GM23248 (cell line): ENCODE data around the gene NDST3. TPM values are rescaled to one million over a fixed set of nuclear protein-coding genes. Genes with fewer than 3 reads are reported as not detected.

ENCODE experiments used
- DNase-seq: peaks from one replicate; pipeline ENCODE4 v3.0.0-alpha.2; 2015
- H2AFZ ChIP-seq: fragments of 200-600 bp; sonication (generic); 2 replicates; pipeline ENCODE4 v1.6.1; 2016; ENCODE audit warnings: antibody characterized with exemption
- H3F3A ChIP-seq: fragments of 200-600 bp; sonication (generic); 2 replicates; pipeline ENCODE4 v1.6.1; 2016; ENCODE audit warnings: mild to moderate bottlenecking, antibody characterized with exemption, mixed run types; ENCODE audit not compliant: insufficient read depth
- H3K27ac ChIP-seq: fragments of 200-600 bp; sonication (generic); 2 replicates; pipeline ENCODE4 v1.5.1; 2016; ENCODE audit warnings: mild to moderate bottlenecking
- H3K27me3 ChIP-seq: fragments of 200-600 bp; sonication (generic); replicated peaks from 2 replicates; pipeline ENCODE4 v1.6.1; 2016; ENCODE audit warnings: mild to moderate bottlenecking; ENCODE audit not compliant: insufficient read depth
- H3K36me3 ChIP-seq: fragments of 200-600 bp; sonication (generic); 2 replicates; pipeline ENCODE4 v1.6.1; 2016; ENCODE audit warnings: low read depth, mild to moderate bottlenecking
- H3K4me1 ChIP-seq: fragments of 200-600 bp; sonication (generic); 2 replicates; pipeline ENCODE4 v1.6.1; 2016; ENCODE audit warnings: mild to moderate bottlenecking; ENCODE audit not compliant: insufficient read depth
- H3K4me2 ChIP-seq: fragments of 200-600 bp; sonication (generic); one replicate; pipeline ENCODE4 v1.6.1; 2016; ENCODE audit warnings: mild to moderate bottlenecking; ENCODE audit not compliant: unreplicated experiment
- H3K4me3 ChIP-seq: fragments of 200-600 bp; sonication (generic); 2 replicates; pipeline ENCODE4 v1.5.1; 2016; ENCODE audit warnings: mild to moderate bottlenecking
- H3K79me2 ChIP-seq: fragments of 200-600 bp; sonication (generic); 2 replicates; pipeline ENCODE4 v1.6.1; 2016; ENCODE audit warnings: mild to moderate bottlenecking; ENCODE audit not compliant: insufficient read depth
- H3K9ac ChIP-seq: fragments of 200-600 bp; sonication (generic); 2 replicates; pipeline ENCODE4 v1.6.1; 2016; ENCODE audit warnings: mild to moderate bottlenecking
- H3K9me2 ChIP-seq: fragments of 200-600 bp; sonication (generic); 2 replicates; pipeline ENCODE4 v1.6.1; 2016; ENCODE audit warnings: mixed run types, mild to moderate bottlenecking, moderate library complexity; ENCODE audit not compliant: insufficient read depth
- H3K9me3 ChIP-seq: fragments of 200-600 bp; sonication (generic); one replicate; pipeline ENCODE4 v1.6.1; 2017; ENCODE audit warnings: low read depth
- H4K20me1 ChIP-seq: fragments of 200-600 bp; sonication (generic); 2 replicates; pipeline ENCODE4 v1.6.0; 2016; ENCODE audit not compliant: insufficient read depth
- EZH2 ChIP-seq: fragments of 200-600 bp; sonication (generic); IDR thresholded peaks from 2 replicates; pipeline ENCODE4 v1.6.1; 2018; ENCODE audit warnings: antibody characterized with exemption, mild to moderate bottlenecking; ENCODE audit not compliant: insufficient read depth, poor library complexity, severe bottlenecking
- EZH2phosphoT487 ChIP-seq: fragments of 200-600 bp; sonication (generic); IDR thresholded peaks from 2 replicates; pipeline ENCODE4 v1.6.1; 2018; ENCODE audit warnings: antibody characterized with exemption, moderate library complexity, mild to moderate bottlenecking, low read depth; ENCODE audit not compliant: insufficient read depth
- WGBS, 2 experiments: methylation state at CpG; one replicate each; pipeline ENCODE4 v1.1.6; 2015 to 2017; ENCODE audit warnings: low lambda C conversion rate in 2 of 2, low coverage in 1 of 2; ENCODE audit errors: missing lambda C conversion rate in 2 of 2; 5-methylcytosine and 5-hydroxymethylcytosine counted together
- in situ Hi-C: fragments of 300-500 bp; cut with MboI; formaldehyde crosslinking; loops from 2 replicates; pipeline ENCODE4 v1.15.0; 2020
- polyA plus RNA-seq: library from polyadenylated mRNA; unstranded; fragments of >200 nt; fragmentation: Nextera tagmentation; extraction: Ambion mirVana; gene quantifications from 2 replicates; pipeline ENCODE4 v1.2.1, GENCODE V29; 2016
- total RNA-seq: library from RNA; depleted of rRNA; stranded (reverse); fragments of >200 nt; shearing (Covaris generic); gene quantifications from 2 replicates; pipeline ENCODE4 v1.2.3, GENCODE V29; 2014

The NDST3 gene
- total and polyA plus RNA-seq, 2 experiments from 2014 or later: not detected

- no peak overlapping the region for H3K9ac ChIP-seq
- H3K27ac ChIP-seq: no peak overlapping the region
- no peaks in the 10 kb centered on the region for H3K36me3 ChIP-seq
- no peak overlapping the region for H2AFZ ChIP-seq
- H3K9me3 ChIP-seq: no peaks in the 10 kb centered on the region
- no peak overlapping the region for H3K4me2 ChIP-seq
- 13 to 21% methylated on average over 4 of the region's 4 CpGs for WGBS, 2 experiments
- no peak for TF ChIP-seq EZH2
- no peak for TF ChIP-seq EZH2phosphoT487
- no peaks in the 10 kb centered on the region for H3K79me2 ChIP-seq
- no peak for DNase-seq
- H3K27me3 ChIP-seq: no peaks in the 10 kb centered on the region; the same call in 1 of the 2 replicates
- in situ Hi-C loops: no loop called here
- no peak overlapping the region for H3K4me3 ChIP-seq
- H3K4me1 ChIP-seq: no peaks in the 10 kb centered on the region
- H3K9me2 ChIP-seq: no peaks in the 10 kb centered on the region
- no peaks in the 10 kb centered on the region for H3F3A ChIP-seq
- H4K20me1 ChIP-seq: no peaks in the 10 kb centered on the region
These were observed 107.0 kb downstream of the NDST3 start for GRCh38 chr4:118141240-118141639.

- Histone ChIP-seq H3F3A (no peaks in the 10 kb centered on the region), H3K79me2 (no peaks in the 10 kb centered on the region), H3K9me3 (no peaks in the 10 kb centered on the region), H4K20me1 (no peaks in the 10 kb centered on the region), H3K4me3 (no peak overlapping the region), H3K27me3 (no peaks in the 10 kb centered on the region), H3K9ac (no peak overlapping the region), H3K4me1 (no peaks in the 10 kb centered on the region), H3K9me2 (no peaks in the 10 kb centered on the region), H3K27ac (no peak overlapping the region), H2AFZ (no peak overlapping the region), H3K36me3 (no peaks in the 10 kb centered on the region), H3K4me2 (no peak overlapping the region)
- DNase-seq: peak; percentile 26
- in situ Hi-C loops: no loop called here
- TF ChIP-seq EZH2phosphoT487: no peak
- no peak for TF ChIP-seq EZH2
- WGBS, 2 experiments: 33 to 40% methylated on average over 5 of the region's 5 CpGs
These were observed 120.4 kb downstream of the NDST3 start for GRCh38 chr4:118154649-118155048.

GRCh38 chr4:118155516-118155915 is 121.2 kb downstream of the NDST3 start:
- H4K20me1 ChIP-seq: no peaks in the 10 kb centered on the region
- H3K4me2 ChIP-seq: no peak overlapping the region
- H3K79me2 ChIP-seq: no peaks in the 10 kb centered on the region
- H3K9me2 ChIP-seq: no peaks in the 10 kb centered on the region
- in situ Hi-C loops: no loop called here
- no peak overlapping the region for H3K4me3 ChIP-seq
- no peak overlapping the region for H3K9ac ChIP-seq
- DNase-seq: no peak
- no peaks in the 10 kb centered on the region for H3K27me3 ChIP-seq
- no peaks in the 10 kb centered on the region for H3K4me1 ChIP-seq
- no peak overlapping the region for H2AFZ ChIP-seq
- H3K9me3 ChIP-seq: no peaks in the 10 kb centered on the region
- TF ChIP-seq EZH2phosphoT487 (no peak), EZH2 (no peak)
- H3K27ac ChIP-seq: no peak overlapping the region
- no peaks in the 10 kb centered on the region for H3F3A ChIP-seq
- no peaks in the 10 kb centered on the region for H3K36me3 ChIP-seq

- in situ Hi-C loops: no loop called here
- no peak overlapping the region for H3K27ac ChIP-seq
- no peaks in the 10 kb centered on the region for H3K27me3 ChIP-seq
- H3K9ac ChIP-seq: no peak overlapping the region
- H4K20me1 ChIP-seq: no peaks in the 10 kb centered on the region
- no peak overlapping the region for H3K4me3 ChIP-seq
- no peak for DNase-seq
- no peak overlapping the region for H3K4me2 ChIP-seq
- H3K4me1 ChIP-seq: no peaks in the 10 kb centered on the region
- no peaks in the 10 kb centered on the region for H3K9me3 ChIP-seq
- H3K9me2 ChIP-seq: no peaks in the 10 kb centered on the region
- no peaks in the 10 kb centered on the region for H3F3A ChIP-seq
- no peak for TF ChIP-seq EZH2phosphoT487
- no peak for TF ChIP-seq EZH2
- no peaks in the 10 kb centered on the region for H3K36me3 ChIP-seq
- no peaks in the 10 kb centered on the region for H3K79me2 ChIP-seq
- 14 to 15% methylated on average over 2 of the region's 2 CpGs for WGBS, 2 experiments
- no peak overlapping the region for H2AFZ ChIP-seq
These were observed 124.6 kb downstream of the NDST3 start for GRCh38 chr4:118158763-118159375.

- Histone ChIP-seq H4K20me1 (no peaks in the 10 kb centered on the region), H3K9ac (no peak overlapping the region), H3K4me2 (no peak overlapping the region), H3K27ac (no peak overlapping the region), H3F3A (no peaks in the 10 kb centered on the region), H3K4me3 (no peak overlapping the region), H3K9me3 (no peaks in the 10 kb centered on the region), H3K79me2 (no peaks in the 10 kb centered on the region), H3K27me3 (no peaks in the 10 kb centered on the region), H3K4me1 (peaks cover 6% of the 10 kb centered on the region; the same call in 1 of the 2 replicates), H3K9me2 (no peaks in the 10 kb centered on the region), H2AFZ (no peak overlapping the region), H3K36me3 (no peaks in the 10 kb centered on the region)
- in situ Hi-C loops: no loop called here
- DNase-seq: no peak
- no peak for TF ChIP-seq EZH2
- TF ChIP-seq EZH2phosphoT487: no peak
- WGBS, 2 experiments: 76 to 81% methylated on average over 1 of the region's 1 CpG
These were observed 133.0 kb downstream of the NDST3 start for GRCh38 chr4:118167306-118167705.
